Stimulated activated memory B cell treated with anti-CD40 and anti-IgM and Interleukin-4, amounts not matched to agents 10 μg/mL and 1 μg/mL and 100 μg/mL, for 72 hours (primary cell): ENCODE data around the gene ENAH.
"Not testable (repeated sequence)": the region's sequence is repeated elsewhere in the genome, so short reads cannot be mapped to it uniquely, and the experiment has no call there.

Source experiments
- ATAC-seq: fragments of 150-1000 bp; cut with Tn5 transposase; 2 replicates; pipeline ENCODE4 v1.10.0; 2021
- H3K27ac Mint-ChIP-seq: one replicate; pipeline ENCODE4 v1.8.0; 2022; ENCODE audit warnings: mild to moderate bottlenecking, mixed read lengths
- H3K27me3 Mint-ChIP-seq: one replicate; pipeline ENCODE4 v1.8.0; 2022; ENCODE audit warnings: mixed read lengths
- H3K36me3 Mint-ChIP-seq: one replicate; pipeline ENCODE4 v1.8.0; 2022; ENCODE audit warnings: mixed read lengths
- H3K4me1 Mint-ChIP-seq: one replicate; pipeline ENCODE4 v1.8.0; 2022; ENCODE audit warnings: mixed read lengths
- H3K4me3 Mint-ChIP-seq: one replicate; pipeline ENCODE4 v1.8.0; 2022; ENCODE audit warnings: mild to moderate bottlenecking, moderate library complexity, mixed read lengths
- H3K9me3 Mint-ChIP-seq: one replicate; pipeline ENCODE4 v1.8.0; 2022; ENCODE audit warnings: mixed read lengths

ENAH gene

DNA sequence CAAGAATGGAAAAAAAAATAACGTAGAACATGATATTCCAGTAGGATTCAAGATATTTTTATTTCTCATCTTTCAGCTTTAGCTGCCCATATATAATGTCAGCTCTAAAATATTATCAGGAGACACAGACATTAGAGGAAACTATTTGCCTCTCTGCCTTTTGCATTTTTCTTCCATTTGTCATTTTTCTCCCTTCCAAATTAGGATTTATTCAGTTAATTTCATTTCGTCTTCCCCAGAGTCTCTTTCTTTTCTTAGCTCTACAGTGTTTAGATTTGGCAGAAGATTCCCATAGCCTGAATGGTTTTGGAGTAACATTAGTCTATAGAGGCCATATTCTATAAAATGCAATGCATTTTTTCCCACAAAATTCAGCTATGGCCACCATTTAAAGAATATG lies 5.1 kb upstream of the ENAH start:
- peaks cover 42% of the 10 kb centered on the region for H3K4me1 Mint-ChIP-seq
- H3K9me3 Mint-ChIP-seq: no peaks in the 10 kb centered on the region
- no peak overlapping the region for H3K4me3 Mint-ChIP-seq
- H3K27ac Mint-ChIP-seq: no peak overlapping the region
- no peaks in the 10 kb centered on the region for H3K36me3 Mint-ChIP-seq
- no peaks in the 10 kb centered on the region for H3K27me3 Mint-ChIP-seq
- ATAC-seq: no peak

DNA sequence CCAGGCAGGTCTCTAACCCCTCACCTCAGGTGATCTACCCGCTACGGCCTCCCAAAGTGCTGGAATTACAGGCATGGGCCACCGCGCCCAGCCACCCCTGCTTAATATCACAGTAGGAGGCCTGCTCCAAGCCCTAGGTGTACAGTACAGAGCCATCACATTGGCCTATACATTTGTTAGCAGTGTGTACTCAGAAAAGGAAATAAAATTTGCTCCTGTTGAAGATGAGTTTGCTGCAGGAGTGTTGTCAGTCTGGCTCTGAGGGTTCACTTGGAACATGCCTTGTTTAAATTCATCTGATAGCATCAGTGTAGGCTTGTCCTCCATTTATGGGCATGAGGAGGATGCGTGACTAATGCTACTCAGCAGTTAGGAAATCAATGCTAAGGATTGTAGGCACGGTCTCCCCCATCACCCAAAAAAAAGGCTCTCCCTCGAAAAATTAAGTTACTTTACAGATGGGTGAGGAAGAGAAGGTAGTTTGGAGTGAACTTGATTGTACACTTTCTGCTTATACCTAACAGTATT lies 4.6 kb upstream of the ENAH start:
- no peak overlapping the region for H3K27ac Mint-ChIP-seq
- no peaks in the 10 kb centered on the region for H3K36me3 Mint-ChIP-seq
- no peak overlapping the region for H3K4me3 Mint-ChIP-seq
- no peak for ATAC-seq
- peaks cover 43% of the 10 kb centered on the region for H3K4me1 Mint-ChIP-seq
- H3K9me3 Mint-ChIP-seq: no peaks in the 10 kb centered on the region
- peaks cover 1% of the 10 kb centered on the region for H3K27me3 Mint-ChIP-seq

DNA sequence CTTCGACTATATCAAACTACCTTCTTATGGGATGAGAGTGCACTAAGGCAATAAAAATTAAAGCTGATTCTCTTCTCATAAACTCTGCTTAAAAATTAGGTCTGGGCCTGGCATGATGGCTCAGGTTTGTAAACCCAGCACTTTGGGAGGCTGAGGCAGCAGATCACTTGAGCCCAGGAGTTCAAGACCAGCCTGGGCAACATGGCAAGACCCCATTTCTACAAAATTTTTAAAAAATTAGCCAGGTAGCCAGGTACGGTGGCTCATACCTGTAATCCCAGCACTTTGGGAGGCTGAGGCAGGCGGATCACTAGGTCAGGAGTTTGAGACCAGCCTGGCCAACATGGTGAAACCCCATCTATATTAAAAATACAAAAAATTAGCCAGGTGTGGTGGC lies 3.3 kb upstream of the ENAH start:
- not testable (repeated sequence) for H3K27ac Mint-ChIP-seq, H3K36me3 Mint-ChIP-seq, H3K4me3 Mint-ChIP-seq, H3K9me3 Mint-ChIP-seq, ATAC-seq
- Mint-ChIP-seq H3K4me1 (peaks cover 42% of the 10 kb centered on the region), H3K27me3 (peaks cover 11% of the 10 kb centered on the region)

DNA sequence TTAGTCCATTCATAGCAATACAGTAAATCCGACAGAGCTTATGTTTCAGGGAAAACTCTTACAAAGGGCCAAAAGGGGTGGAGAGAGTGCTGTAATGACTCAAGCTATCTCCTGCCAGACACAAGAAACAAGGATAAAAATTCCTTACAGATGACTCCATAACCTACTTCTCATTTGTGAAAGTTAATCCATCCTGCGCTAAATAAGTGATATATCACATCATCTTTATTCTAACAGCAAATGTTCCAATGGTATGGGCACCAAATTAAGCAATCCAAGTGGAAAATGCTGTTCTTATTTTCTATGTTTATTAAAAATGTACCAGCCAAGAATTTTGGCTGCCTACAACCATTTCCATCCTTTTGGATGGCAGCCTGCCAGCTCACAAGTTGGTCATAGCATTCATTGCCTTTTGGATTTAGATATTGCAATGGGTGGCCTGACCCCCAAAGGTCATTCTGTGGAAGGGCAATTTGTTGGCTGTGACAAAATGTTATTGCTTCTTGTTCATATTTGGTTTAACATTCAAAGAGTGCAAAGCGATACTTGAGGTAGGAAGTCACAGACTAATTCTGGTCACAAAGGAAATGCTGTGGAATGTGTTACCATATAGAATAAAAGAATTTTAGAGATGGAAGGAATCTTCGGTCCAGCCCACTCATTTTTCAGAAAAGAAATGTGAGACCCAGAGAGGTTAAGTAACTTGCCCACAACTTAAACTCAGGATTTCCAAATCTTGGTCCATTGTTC lies 2.8 kb upstream of the ENAH start:
- no peak overlapping the region for H3K4me3 Mint-ChIP-seq
- peaks cover 36% of the 10 kb centered on the region for H3K4me1 Mint-ChIP-seq
- no peak overlapping the region for H3K27ac Mint-ChIP-seq
- peaks cover 11% of the 10 kb centered on the region for H3K27me3 Mint-ChIP-seq
- ATAC-seq: no peak
- H3K36me3 Mint-ChIP-seq: no peaks in the 10 kb centered on the region
- no peaks in the 10 kb centered on the region for H3K9me3 Mint-ChIP-seq

DNA sequence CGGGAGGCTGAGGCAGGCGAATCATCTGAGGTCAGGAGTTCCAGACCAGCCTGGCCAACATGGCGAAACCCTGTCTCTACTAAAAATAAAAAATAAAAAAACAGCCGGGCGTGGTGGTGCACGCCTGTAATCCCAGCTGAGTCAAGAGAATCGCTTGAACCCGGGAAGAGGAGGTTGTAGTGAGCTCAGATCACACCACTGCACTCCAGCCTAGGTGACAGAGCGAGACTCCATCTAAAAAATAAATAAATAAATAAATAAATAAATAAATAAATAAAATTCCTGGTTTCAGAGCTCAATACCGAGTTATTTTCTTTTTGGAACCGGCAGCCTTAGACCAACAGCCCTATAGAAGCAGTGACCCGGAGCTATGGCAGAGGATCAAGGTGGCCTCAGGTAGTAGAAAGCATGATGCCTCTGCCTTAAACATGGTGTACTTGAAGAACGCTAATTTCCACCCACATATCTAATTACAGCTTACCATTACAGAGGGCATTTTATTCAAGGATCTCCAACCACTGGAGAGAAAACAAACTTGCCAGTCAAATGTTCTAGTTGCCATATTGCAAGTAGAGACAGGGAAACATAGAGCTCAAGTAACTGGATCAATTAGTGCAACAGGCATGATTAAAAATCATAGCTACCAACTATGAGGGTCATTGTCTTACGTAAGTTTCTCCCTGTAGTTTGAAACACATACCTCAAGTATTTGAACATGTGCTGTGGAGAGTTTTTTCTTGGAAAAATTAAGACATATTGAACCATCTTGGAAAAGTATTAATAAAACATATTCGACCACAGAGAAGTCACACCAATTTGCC lies 2.0 kb upstream of the ENAH start:
- Mint-ChIP-seq H3K36me3 (no peaks in the 10 kb centered on the region), H3K4me3 (no peak overlapping the region), H3K9me3 (no peaks in the 10 kb centered on the region), H3K4me1 (peaks cover 31% of the 10 kb centered on the region), H3K27ac (no peak overlapping the region), H3K27me3 (peaks cover 17% of the 10 kb centered on the region)
- no peak for ATAC-seq

DNA sequence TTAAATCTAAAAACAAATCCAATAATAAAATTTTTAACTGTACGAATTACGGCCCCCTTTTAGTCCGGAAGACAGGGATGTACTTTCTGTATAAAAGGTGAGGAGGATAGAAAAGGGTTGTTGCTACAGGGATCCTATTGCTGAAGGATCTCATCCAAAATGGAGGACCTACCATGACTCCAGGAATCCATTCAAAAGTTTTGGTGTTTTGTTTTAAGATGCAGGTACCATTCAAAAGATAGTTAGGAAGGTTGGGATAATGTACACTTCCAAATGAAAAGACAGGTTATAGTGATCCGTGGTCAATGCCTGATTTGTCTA lies 1.3 kb upstream of the ENAH start:
- Mint-ChIP-seq H3K27ac (no peak overlapping the region), H3K27me3 (peaks cover 22% of the 10 kb centered on the region), H3K4me1 (peaks cover 31% of the 10 kb centered on the region), H3K36me3 (no peaks in the 10 kb centered on the region), H3K4me3 (no peak overlapping the region), H3K9me3 (no peaks in the 10 kb centered on the region)
- no peak for ATAC-seq

DNA sequence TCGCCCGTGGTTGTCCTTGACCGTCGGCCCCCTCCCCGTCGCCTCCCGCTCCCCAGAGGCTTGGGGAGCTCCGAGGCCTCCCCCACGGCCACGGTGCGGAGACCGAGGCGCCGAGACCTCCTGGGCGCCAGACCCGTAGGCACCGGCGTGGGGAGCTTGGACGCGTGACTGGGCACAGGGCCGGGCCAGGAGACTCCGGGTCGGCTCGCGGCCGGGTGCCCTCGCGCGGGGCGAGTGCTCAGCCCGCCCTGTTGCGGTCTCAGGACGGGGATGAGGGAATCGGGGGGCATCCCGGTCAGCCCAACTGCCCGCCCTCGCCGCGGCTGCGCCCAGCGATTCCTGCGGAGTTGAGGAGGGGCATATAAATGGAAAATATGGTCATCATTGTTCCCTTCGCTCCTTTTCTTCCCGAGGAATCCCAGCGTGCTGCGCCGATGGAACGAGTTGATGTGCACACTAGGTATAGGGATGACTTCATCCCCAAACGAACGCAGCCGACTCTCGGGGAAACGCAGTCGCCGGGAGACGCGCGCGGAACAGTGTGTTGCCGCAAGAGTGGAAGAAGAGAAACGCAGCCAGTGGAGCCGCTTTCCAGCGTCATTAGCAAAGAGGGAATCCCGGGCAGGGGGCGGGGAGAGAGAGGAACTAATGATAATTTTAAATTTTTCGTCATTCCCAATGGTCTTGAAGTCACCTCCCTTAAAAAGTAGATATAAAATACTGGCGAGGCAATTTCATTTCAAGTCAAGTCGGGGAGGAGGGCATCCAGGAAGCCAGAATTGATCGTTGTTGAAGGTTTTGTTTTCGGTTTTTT lies 747 bp upstream of the ENAH start:
- peak overlapping the region; percentile 69 for H3K4me3 Mint-ChIP-seq
- H3K27ac Mint-ChIP-seq: no peak overlapping the region
- peak; percentile 60 for ATAC-seq
- peaks cover 25% of the 10 kb centered on the region for H3K4me1 Mint-ChIP-seq
- H3K9me3 Mint-ChIP-seq: no peaks in the 10 kb centered on the region
- H3K36me3 Mint-ChIP-seq: no peaks in the 10 kb centered on the region
- H3K27me3 Mint-ChIP-seq: peaks cover 26% of the 10 kb centered on the region

DNA sequence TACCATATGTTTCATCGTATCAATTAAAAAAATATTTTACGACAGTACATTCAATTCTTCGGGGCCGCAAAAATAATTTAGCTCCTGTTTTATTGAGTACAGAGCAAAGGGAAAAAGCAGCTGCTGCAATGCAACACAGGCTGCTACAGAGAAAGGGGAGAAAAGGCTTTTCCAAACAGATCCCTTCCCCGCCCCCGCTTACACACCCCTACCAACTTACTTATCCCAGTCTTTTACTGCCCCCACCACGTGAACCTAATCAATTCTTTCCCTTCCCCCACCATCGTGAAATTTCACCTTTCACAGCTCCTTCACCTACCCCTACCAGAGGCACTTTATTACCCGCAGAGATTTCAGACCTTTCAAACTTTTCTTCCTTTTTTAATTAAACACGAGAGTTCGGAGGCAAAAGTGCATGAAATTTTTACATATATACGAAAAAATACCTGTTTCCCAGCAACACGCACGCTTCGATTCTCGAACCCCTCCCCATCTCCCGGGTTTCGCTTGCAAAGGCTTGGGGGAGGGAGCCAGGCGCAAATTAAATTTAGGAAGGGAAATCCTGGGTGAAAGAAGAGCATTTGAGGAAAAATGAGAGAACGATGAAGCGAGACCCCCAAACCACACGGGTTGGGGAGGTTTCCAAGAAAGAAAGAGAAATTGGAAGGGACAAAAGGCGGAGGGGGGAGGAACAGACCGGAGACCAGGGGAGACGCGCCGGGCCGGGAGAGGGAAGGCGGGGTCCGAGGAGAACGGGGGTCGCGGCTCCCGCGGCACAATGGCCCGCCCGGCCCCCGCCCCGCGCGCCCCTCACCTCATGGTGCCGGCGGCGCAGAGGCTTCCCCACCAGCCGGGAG lies 823 bp downstream of the ENAH start:
- Mint-ChIP-seq H3K9me3 (no peaks in the 10 kb centered on the region), H3K4me1 (peaks cover 16% of the 10 kb centered on the region), H3K27me3 (peaks cover 34% of the 10 kb centered on the region), H3K27ac (peak overlapping the region; percentile 85), H3K4me3 (peak overlapping the region; percentile 93), H3K36me3 (no peaks in the 10 kb centered on the region)
- no peak for ATAC-seq

DNA sequence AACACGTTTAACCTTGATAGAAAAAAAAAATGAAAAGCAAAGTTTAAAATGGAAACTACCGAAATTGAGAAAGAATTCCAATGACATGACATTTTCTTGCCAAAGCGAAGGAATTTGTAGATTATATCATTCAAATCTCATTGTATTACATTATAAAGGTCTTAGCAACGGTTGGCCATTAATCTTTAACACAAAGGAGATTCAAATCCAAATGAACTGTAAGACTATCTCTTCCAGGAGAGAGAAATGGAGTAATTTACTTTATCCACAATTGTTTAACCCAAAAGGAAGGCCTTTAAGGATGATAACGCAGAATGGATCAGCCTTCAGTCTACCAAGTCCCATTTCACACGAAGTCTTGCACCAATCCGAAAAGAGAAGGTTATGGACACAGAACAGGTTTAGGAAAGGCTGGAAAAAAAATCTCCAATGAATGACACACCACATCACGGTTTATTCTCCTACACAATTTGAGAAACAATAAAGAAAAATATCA lies 1.5 kb downstream of the ENAH start:
- Mint-ChIP-seq H3K4me3 (peak overlapping the region; percentile 93), H3K27ac (no peak overlapping the region), H3K4me1 (peaks cover 16% of the 10 kb centered on the region), H3K27me3 (peaks cover 34% of the 10 kb centered on the region), H3K9me3 (no peaks in the 10 kb centered on the region), H3K36me3 (no peaks in the 10 kb centered on the region)
- ATAC-seq: no peak

DNA sequence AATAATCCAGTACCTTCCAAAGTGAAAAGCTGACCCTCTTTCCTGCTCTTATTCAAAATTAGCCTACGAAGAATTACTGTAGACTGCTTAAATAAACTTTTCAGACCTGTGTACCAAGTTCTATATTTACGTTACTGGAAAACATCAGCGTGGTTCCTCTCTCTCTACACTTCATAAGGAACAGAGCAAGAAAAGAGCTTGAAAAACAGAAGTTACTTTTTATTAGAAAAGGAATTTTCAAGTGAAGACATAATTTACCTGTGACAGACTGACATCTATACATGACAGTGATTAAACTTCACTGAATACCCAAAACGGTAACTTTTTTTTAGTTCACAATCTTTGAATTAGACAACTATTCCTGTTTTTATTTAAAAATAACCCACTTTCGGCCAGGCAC lies 2.7 kb downstream of the ENAH start:
- peaks cover 34% of the 10 kb centered on the region for H3K27me3 Mint-ChIP-seq
- H3K4me1 Mint-ChIP-seq: peaks cover 16% of the 10 kb centered on the region
- ATAC-seq: no peak
- no peak overlapping the region for H3K27ac Mint-ChIP-seq
- no peaks in the 10 kb centered on the region for H3K9me3 Mint-ChIP-seq
- H3K4me3 Mint-ChIP-seq: no peak overlapping the region
- no peaks in the 10 kb centered on the region for H3K36me3 Mint-ChIP-seq

DNA sequence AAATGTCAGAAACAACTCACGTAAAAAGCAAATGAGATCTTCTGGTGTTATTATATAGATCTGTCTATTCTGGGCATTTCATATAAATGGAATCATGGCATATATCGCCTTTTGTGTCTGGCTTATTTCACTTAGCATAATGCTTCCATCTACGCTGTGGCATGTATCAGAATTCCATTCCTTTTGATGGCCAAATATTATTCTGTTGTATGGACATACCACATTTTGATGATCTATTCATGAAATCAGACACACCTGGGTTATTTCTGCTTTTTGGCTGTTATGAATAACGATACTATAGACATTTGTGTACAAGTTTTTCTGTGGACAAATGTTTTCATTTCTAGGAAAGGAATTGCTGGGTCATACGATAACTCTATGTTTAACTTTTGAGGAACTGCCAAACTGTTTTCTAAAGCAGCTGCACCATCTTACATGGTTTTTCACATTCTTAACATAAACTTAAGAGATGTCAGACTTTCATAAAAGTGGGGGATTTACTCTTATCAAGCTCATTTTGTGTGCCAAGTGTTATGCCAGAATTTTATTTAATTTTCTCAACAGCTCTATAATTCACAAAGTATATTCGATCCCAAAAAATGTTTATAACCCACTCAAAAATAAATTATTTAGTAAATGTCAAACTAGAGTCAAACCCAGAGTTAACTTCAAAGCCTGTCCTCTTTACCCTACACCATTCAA lies 7.6 kb downstream of the ENAH start:
- no peak for ATAC-seq
- Mint-ChIP-seq H3K27me3 (peaks cover 22% of the 10 kb centered on the region), H3K27ac (no peak overlapping the region)

DNA sequence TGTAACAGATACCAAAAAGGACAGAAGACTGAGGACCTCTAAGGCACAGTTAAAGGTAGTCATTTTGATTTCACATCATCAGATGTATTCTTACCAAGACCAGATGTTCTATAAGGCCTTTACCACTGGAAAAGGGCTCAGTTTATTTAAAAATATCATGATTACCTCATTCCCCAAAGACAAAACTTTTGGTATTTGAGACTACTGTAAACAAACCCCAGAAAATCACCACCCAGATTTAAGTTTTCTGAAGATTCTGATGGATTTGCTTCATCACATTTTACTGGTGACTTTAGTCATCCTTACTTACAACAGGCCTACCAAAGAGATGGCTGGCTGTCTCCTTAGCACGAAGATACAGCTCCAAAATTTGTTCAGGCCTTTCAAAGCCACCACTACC lies 8.3 kb downstream of the ENAH start:
- H3K36me3 Mint-ChIP-seq: no peaks in the 10 kb centered on the region
- H3K27me3 Mint-ChIP-seq: peaks cover 15% of the 10 kb centered on the region
- no peaks in the 10 kb centered on the region for H3K4me1 Mint-ChIP-seq
- H3K27ac Mint-ChIP-seq: no peak overlapping the region
- peaks cover 4% of the 10 kb centered on the region for H3K9me3 Mint-ChIP-seq
- H3K4me3 Mint-ChIP-seq: no peak overlapping the region
- ATAC-seq: no peak

More for the DNA sequence above, 7.6 kb downstream of the ENAH start:
- H3K9me3 Mint-ChIP-seq: peaks cover 4% of the 10 kb centered on the region
- no peak overlapping the region for H3K4me3 Mint-ChIP-seq
- H3K36me3 Mint-ChIP-seq: no peaks in the 10 kb centered on the region
- H3K4me1 Mint-ChIP-seq: no peaks in the 10 kb centered on the region

DNA sequence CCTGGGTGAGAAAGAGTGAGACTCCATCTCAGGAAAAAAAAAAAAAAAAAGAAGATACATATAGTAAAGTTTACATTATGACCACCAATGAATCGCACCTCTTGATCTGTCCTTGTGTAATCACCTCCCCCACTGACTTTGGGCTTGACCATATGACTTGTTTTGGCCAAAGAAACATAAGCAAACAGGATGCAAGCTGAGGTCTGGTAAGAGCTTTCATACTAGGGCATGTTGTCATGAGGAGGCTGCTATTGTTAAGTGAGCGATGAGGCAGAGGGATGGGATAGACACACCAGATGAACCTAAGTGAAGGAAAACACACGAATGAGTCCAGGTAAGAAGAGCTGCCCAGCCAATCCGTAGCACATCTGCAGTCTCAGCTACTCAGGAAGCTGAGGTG lies 10.7 kb downstream of the ENAH start:
- no peak overlapping the region for H3K4me3 Mint-ChIP-seq
- no peak overlapping the region for H3K27ac Mint-ChIP-seq
- ATAC-seq: no peak
- peaks cover 4% of the 10 kb centered on the region for H3K9me3 Mint-ChIP-seq
- H3K36me3 Mint-ChIP-seq: no peaks in the 10 kb centered on the region
- no peaks in the 10 kb centered on the region for H3K27me3 Mint-ChIP-seq
- no peaks in the 10 kb centered on the region for H3K4me1 Mint-ChIP-seq

DNA sequence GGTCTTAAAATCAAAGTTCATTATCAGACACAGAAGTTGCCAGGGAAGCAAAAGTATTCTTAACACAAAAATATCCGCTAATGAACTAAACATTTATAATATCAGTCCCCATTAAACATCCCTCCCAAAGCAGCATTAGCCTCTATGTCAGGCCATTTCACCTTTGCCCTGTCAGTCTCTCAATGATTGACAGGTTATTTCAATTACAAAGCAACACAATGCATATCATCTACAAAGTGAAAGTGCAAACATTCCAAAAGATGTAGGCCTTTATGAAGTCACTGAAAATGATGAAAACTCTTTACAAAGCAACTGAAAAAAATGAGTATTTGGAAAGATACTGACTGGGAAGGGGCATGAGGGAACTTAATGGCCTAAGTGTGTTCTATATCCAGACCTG lies 14.1 kb downstream of the ENAH start:
- ATAC-seq: no peak
- H3K4me1 Mint-ChIP-seq: no peaks in the 10 kb centered on the region
- H3K4me3 Mint-ChIP-seq: no peak overlapping the region
- H3K36me3 Mint-ChIP-seq: no peaks in the 10 kb centered on the region
- no peaks in the 10 kb centered on the region for H3K27me3 Mint-ChIP-seq
- H3K27ac Mint-ChIP-seq: no peak overlapping the region
- peaks cover 4% of the 10 kb centered on the region for H3K9me3 Mint-ChIP-seq
